Small intestine (tissue), 7 donors: ENCODE results near the gene SPINK9. TPM values are rescaled to one million over a fixed set of nuclear protein-coding genes. Genes with fewer than 3 reads are reported as not detected.
"Not testable (repeated sequence)": the region's sequence is repeated elsewhere in the genome, so short reads cannot be mapped to it uniquely, and the experiment has no call there.

ENCODE experiments used
- DNase-seq, 2 donors: peaks; one replicate each; pipeline versions ENCODE4 v3.0.0 to v3.0.0-alpha.2; 2013
- FAIRE-seq: peaks from 2 replicates; lab custom pipeline; 2012; peaks lifted over from hg19 to GRCh38; lab: Jason Lieb, UNC
- H3K27ac ChIP-seq, 3 donors: one replicate each; pipeline ENCODE4 v1.5.1; 2013; ENCODE audit warnings: low read length in 2 of 3, mild to moderate bottlenecking in 2 of 3, control low read depth in 1 of 3, inconsistent platforms in 1 of 3, low read depth in 1 of 3, moderate library complexity in 1 of 3
- H3K27me3 ChIP-seq, 3 donors: one replicate each; pipeline ENCODE4 v1.6.1; 2013; ENCODE audit warnings: low read length in 3 of 3, inconsistent platforms in 1 of 3; ENCODE audit not compliant: control insufficient read depth in 3 of 3, insufficient read depth in 3 of 3
- H3K36me3 ChIP-seq, 3 donors: one replicate each; pipeline ENCODE4 v1.6.1; 2013; ENCODE audit warnings: low read length in 3 of 3, inconsistent platforms in 1 of 3, low read depth in 1 of 3, mild to moderate bottlenecking in 1 of 3, moderate library complexity in 1 of 3; ENCODE audit not compliant: control insufficient read depth in 3 of 3, insufficient read depth in 2 of 3
- H3K4me1 ChIP-seq, 3 donors: one replicate each; pipeline ENCODE4 v1.6.1; 2013; ENCODE audit warnings: low read length in 2 of 3, inconsistent platforms in 1 of 3, low read depth in 1 of 3, mild to moderate bottlenecking in 1 of 3, moderate library complexity in 1 of 3; ENCODE audit not compliant: control insufficient read depth in 3 of 3, insufficient read depth in 2 of 3
- H3K4me3 ChIP-seq, 3 donors: one replicate each; pipeline ENCODE4 v1.5.1; 2013; ENCODE audit warnings: low read length in 3 of 3, control low read depth in 1 of 3, inconsistent platforms in 1 of 3, low read depth in 1 of 3, mild to moderate bottlenecking in 1 of 3, moderate library complexity in 1 of 3
- H3K9me3 ChIP-seq, 2 donors: one replicate each; pipeline ENCODE4 v1.6.1; 2013; ENCODE audit warnings: low read depth in 1 of 2, low read length in 1 of 2; ENCODE audit not compliant: control insufficient read depth in 2 of 2, insufficient read depth in 1 of 2
- WGBS, 3 donors: extraction: QIAGEN DNeasy Blood & Tissue Kit; methylation state at CpG; one replicate each; pipeline ENCODE4 v1.1.7; 2013; 5-methylcytosine and 5-hydroxymethylcytosine counted together
- polyA plus RNA-seq, 4 donors: library from polyadenylated mRNA; stranded (reverse) in 3 of 4; unstranded in 1 of 4; fragments of 200-250 nt in 3 of 4; fragments of 120-200 nt in 1 of 4; gene quantifications; one replicate each; pipeline versions ENCODE4 v1.2.1 to v1.2.3, GENCODE V29; 2013
- donor health status: healthy with polysubstance abuse.
- donor health status: control.
- donor health status: control.
- donor health status: Bipolar disorder and iron deficiency.
- donor health status: healthy.

Gene SPINK9
- polyA plus RNA-seq, 4 donors, result 0.13 TPM; not detected in 3

DNA sequence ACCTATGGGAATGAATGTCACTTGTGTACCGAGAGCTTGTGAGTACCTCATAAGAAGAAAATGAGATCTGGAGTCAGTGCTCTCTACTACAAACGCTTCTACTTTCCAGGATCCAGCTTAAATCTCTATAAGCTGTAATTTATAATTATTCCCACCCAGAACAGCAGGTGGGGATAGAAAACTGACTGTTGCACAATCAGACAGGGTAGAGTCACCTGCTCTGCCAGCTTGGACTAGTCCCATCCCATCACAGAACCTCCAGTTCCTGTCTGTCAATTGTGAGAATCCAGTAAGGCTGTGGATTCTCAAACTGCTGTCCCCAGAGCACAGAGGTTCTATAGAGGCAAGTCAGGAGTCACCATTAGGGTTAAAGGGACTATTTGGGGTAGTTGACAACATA, 21.2 kb upstream of the SPINK9 start:
- no peaks in the 10 kb centered on the region for H3K9me3 ChIP-seq
- FAIRE-seq (no peak), DNase-seq (peak in 1 of 2 donors; percentile 6)
- H3K4me3 ChIP-seq, result no peak overlapping the region
- no peak overlapping the region for H3K27ac ChIP-seq
- no peaks in the 10 kb centered on the region for H3K36me3 ChIP-seq
- 65 to 92% (median 72%) methylated on average over 2 of the region's 2 CpGs for WGBS, 3 donors
- H3K4me1 ChIP-seq, result no peaks in the 10 kb centered on the region
- no peaks in the 10 kb centered on the region for H3K27me3 ChIP-seq

DNA sequence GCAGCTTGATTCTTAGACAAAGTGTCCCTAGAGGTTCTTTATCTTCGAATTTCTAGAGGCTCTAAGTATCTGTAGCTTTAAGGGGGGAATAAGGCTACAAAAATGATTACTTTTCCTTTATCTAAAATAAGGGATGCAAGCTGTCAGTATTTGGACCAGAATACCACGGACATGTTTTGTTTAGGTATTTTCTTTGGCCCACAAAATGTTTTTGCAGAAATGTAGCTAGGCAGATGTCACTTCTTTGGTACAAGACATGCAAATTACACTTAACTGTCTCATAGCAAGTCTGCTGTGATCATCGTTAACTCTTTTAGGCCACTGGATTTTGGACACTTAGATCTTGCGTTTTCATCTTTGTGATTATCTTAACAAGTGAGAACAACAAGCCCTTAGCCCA, 20.6 kb upstream of the SPINK9 start:
- Histone ChIP-seq H3K36me3 (no peaks in the 10 kb centered on the region), H3K4me3 (no peak overlapping the region), H3K9me3 (no peaks in the 10 kb centered on the region), H3K27me3 (no peaks in the 10 kb centered on the region), H3K27ac (no peak overlapping the region), H3K4me1 (no peaks in the 10 kb centered on the region)
- FAIRE-seq, result no peak
- no peak for DNase-seq
- 66 to 70% (median 67%) methylated on average over 4 of the region's 4 CpGs for WGBS, 3 donors

DNA sequence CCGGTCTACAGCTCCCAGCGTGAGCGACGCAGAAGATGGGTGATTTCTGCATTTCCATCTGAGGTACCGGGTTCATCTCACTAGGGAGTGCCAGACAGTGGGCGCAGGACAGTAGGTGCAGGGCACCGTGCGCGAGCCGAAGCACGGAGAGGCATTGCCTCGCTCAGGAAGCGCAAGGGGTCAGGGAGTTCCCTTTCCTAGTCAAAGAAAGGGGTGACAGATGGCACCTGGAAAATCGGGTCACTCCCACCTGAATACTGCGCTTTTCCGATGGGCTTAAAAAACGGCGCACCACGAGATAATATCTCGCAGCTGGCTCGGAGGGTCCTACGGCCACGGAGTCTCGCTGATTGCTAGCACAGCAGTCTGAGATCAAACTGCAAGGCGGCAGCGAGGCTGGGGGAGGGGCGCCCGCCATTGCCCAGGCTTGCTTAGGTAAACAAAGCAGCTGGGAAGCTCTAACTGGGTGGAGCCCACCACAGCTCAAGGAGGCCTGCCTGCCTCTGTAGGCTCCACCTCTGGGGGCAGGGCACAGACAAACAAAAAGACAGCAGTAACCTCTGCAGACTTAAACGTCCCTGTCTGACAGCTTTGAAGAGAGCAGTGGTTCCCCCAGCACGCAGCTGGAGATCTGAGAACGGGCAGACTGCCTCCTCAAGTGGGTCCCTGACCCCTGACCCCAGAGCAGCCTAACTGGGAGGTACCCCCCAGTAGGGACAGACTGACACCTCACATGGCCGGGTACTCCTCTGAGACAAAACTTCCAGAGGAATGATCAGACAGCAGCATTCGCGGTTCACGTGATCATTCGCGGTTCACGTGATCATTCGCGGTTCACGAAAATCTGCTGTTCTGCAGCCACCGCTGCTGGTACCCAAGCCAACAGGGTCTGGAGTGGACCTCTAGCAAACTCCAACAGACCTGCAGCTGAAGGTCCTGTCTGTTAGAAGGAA, 15.1 kb upstream of the SPINK9 start:
- not testable (repeated sequence) for H3K9me3 ChIP-seq, FAIRE-seq, H3K27me3 ChIP-seq, H3K36me3 ChIP-seq, H3K4me1 ChIP-seq
- WGBS, 3 donors, result 13 to 54% (median 44%) methylated on average over 36 to 42 of the region's 42 CpGs
- Histone ChIP-seq H3K27ac (peak overlapping the region in 1 of 3 donors; percentile 33), H3K4me3 (peak overlapping the region in 1 of 3 donors; percentile 40)
- peak in 1 of 2 donors; percentile 35 for DNase-seq

DNA sequence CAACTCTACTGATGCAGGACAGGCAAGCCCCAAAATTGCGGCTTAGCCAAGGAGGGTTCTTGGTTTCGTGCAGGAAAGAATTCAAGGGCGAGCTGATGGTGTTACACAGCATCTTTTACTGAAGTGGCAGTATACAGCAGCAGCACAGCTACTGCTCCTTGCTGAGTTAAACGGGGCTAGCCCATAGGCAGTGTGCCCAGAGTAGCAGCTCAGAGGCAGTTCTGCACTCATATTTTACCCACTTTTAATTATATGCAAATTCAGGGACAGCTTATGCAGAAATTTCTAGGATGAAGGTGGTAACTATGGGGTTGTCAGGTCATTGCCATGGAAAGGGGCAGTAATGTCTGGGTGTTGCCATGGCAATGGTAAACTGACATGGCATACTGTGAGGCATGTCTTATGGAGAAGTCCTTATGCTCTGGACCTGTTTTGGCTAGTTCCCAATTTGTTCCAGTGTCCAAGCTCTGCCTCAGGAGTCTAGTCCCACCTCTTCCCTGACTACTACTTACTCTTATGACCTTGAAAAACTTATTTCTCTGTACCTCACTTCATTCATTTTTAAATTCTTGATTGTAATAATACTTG, 2.0 kb upstream of the SPINK9 start:
- H3K9me3 ChIP-seq, result peaks cover 0 to 4% of the 10 kb centered on the region in 2 donors
- H3K36me3 ChIP-seq, result no peaks in the 10 kb centered on the region
- no peaks in the 10 kb centered on the region for H3K4me1 ChIP-seq
- no peak overlapping the region for H3K4me3 ChIP-seq
- FAIRE-seq (no peak), DNase-seq (no peak)
- no peak overlapping the region for H3K27ac ChIP-seq
- WGBS, 3 donors, result 87 to 92% (median 90%) methylated on average over 4 of the region's 4 CpGs
- no peaks in the 10 kb centered on the region for H3K27me3 ChIP-seq

DNA sequence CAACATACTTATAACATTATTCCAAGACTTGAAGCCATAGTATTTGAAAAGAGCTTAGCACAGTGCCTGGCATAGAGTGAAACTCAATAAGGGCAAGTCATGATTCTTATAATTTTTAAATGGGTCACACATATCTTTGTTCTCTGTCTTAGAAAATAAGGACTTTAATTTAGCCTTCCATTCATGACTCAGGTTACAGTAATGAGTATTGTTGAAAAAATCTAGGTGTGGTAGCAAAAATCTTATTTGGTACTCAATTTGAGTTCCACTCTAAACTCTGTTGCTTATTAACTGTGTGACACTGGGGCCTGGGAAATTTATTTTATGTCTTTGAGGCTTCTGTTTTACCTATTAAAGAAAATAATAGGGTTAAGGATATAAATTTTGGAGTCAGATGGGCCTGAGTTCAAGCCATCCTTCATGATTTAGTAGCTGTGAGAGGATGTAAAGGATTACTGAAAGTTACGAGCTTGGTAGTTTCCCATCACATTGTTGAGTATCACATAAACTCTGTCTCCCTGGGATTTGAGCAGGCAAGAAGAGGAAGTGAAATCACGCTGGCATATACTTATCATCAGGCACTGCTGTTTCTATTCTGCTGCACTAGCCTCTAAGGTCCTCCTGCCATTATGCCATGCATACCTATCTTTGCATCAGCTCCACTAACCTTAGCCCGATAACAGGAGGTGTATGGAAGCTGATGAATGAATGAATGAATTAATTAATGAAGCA, 1.5 kb downstream of the SPINK9 start:
- H3K4me1 ChIP-seq, result no peaks in the 10 kb centered on the region
- no peaks in the 10 kb centered on the region for H3K9me3 ChIP-seq
- DNase-seq, result no peak
- H3K4me3 ChIP-seq, result no peak overlapping the region
- H3K27me3 ChIP-seq, result no peaks in the 10 kb centered on the region
- H3K27ac ChIP-seq, result no peak overlapping the region
- WGBS, 3 donors, result 81 to 91% (median 85%) methylated on average over 3 of the region's 3 CpGs
- H3K36me3 ChIP-seq, result no peaks in the 10 kb centered on the region
- no peak for FAIRE-seq

DNA sequence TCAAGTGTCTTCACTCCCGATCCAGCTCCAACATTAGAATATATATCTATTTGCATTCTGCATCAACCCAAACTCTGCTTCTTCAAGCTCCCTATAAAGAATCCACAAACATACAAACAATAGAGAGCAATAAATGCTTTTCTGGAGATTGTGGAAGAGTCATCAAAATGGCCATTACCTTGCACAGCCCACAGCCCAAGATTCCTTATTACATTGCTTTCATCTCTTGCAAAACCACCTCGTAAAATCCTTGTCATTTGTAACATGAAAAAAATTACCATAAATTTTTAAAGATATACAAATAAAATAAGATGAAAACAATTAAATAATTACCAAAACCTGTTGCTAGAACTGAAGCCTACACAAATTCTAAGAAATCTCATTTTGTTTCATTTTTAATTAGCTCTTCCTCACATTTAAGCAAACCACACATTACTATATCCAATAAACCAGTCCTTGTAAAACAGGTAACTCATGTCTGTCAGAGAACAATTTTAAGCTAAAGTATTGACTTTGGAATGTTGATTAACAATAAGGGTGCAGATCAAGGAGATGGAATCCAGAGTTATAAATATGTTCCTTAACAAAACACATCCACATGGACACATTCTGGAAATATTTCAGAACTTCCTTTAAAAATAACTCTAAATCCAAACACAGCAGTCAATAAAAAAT, 7.1 kb downstream of the SPINK9 start:
- Histone ChIP-seq H3K27me3 (no peaks in the 10 kb centered on the region), H3K4me1 (no peaks in the 10 kb centered on the region), H3K27ac (no peak overlapping the region), H3K4me3 (no peak overlapping the region), H3K9me3 (no peaks in the 10 kb centered on the region), H3K36me3 (no peaks in the 10 kb centered on the region)
- FAIRE-seq (no peak), DNase-seq (no peak)
- WGBS, 3 donors, result 79 to 94% (median 85%) methylated on average over 2 of the region's 2 CpGs

DNA sequence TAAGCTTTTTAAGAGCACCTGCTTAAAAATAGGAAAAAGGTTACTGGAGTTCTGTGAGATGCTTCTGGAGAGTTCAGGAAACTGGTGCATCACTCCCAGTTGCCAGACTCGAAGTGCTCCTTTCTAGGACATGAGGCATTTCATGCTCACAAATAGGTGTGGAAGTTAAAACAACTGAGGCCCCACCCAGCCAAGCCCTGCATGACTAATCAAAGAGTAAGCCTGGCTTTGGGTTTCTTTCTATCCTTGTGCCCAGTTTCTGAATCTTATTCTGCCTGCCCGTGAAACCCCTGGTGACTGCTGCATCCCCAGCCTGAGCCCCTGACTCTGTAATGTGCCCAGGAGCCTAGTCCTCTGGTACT, 7.7 kb downstream of the SPINK9 start:
- no peak overlapping the region for H3K27ac ChIP-seq
- no peak for FAIRE-seq
- WGBS, 3 donors, result 60 to 78% (median 76%) methylated on average over 2 of the region's 2 CpGs

More for the DNA sequence above, 7.7 kb downstream of the SPINK9 start:
- H3K27me3 ChIP-seq, result no peaks in the 10 kb centered on the region
- H3K4me3 ChIP-seq, result no peak overlapping the region
- no peaks in the 10 kb centered on the region for H3K9me3 ChIP-seq
- DNase-seq, result peak; percentile 2 to 11
- no peaks in the 10 kb centered on the region for H3K4me1 ChIP-seq
- H3K36me3 ChIP-seq, result no peaks in the 10 kb centered on the region
